Stimulated activated CD8-positive, alpha-beta memory T cell treated with anti-CD3 and anti-CD28 coated beads, Interleukin-4, amount 100 ng/mL, for 48 hours (primary cell): Measurements from ENCODE around the gene EYA4.

Experiments
- DNase-seq: peaks from one replicate; pipeline ENCODE4 v3.0.0-alpha.2; 2020

The EYA4 gene

GRCh38 chr6:133466680-133467079, 225.5 kb downstream of the EYA4 start:
- DNase-seq, result no peak

- DNase-seq, result no peak
Measured at GRCh38 chr6:133467231-133467981, 226.2 kb downstream of the EYA4 start.

GRCh38 chr6:133467982-133468380, 226.8 kb downstream of the EYA4 start:
- no peak for DNase-seq

GRCh38 chr6:133468591-133468990, 227.4 kb downstream of the EYA4 start:
- no peak for DNase-seq

DNA sequence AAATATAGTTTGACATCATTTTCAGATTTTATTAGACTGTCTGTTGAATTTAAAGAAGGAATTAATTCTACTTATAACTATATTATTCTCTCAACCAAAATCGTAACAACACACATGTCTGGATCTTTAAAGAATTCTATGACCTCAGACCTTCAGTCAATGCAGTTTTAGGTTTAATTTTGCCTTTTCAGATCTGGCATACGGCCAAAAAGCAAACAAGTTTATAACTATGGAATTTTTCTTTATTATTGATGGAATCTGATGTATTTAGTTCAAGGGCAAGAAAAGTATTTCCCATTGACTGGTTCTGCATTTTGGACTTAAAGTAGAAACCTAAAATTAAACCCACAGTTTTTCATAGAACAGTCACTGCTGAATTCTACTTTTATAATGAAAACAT, 233.4 kb downstream of the EYA4 start:
- DNase-seq, result no peak

GRCh38 chr6:133478673-133479072, 237.5 kb downstream of the EYA4 start:
- DNase-seq, result no peak

DNA sequence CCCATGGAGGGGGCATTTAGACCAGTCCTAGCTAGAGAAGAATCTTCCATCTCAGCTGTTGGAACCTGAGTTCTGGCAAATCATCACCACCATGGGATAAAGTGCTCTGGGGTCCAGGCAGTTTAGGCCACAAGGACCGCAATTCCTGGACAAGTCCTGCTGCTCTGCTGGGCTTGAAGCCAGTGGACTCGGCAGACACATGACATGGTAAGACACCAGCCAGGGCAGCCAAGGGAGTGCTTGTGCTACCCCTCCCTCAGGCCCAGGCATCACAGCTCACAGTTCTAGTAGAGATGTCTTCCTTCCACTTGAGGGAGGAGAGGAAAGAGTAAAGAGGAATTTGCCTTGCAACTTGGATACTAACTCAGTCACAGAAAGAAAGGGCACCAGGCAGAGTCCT, 246.0 kb downstream of the EYA4 start:
- DNase-seq, result no peak

- DNase-seq, result no peak
Measured at GRCh38 chr6:133495205-133495903, 254.2 kb downstream of the EYA4 start.

GRCh38 chr6:133499662-133500061, 258.5 kb downstream of the EYA4 start:
- DNase-seq, result no peak

DNA sequence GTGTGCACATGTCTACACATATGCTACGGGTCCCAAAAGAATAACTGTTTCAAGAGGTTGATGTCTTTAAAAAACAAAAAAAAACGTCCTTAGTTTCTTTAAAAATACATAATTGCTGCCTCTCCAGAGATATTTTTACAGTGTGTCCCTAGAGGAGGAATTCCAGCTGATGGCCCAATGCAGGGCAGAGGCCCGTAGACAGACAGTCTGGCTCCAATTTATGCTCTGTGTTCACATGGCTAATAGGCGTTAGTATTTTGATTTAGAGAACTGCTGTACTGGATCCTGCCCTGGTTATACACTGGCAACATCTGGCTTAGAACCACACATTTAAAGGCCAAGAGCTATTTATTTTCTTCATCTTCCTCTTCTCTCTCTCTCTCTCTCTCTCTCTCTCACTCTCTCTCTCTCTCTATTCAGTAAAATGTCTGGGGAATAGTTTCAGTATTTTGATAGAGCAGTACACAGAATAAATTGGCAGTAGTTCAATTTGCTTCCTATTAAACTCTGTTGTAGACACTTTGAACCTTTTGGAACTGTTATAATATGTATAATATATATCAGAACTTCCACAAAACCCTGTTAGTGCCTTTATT, 260.6 kb downstream of the EYA4 start:
- no peak for DNase-seq

DNA sequence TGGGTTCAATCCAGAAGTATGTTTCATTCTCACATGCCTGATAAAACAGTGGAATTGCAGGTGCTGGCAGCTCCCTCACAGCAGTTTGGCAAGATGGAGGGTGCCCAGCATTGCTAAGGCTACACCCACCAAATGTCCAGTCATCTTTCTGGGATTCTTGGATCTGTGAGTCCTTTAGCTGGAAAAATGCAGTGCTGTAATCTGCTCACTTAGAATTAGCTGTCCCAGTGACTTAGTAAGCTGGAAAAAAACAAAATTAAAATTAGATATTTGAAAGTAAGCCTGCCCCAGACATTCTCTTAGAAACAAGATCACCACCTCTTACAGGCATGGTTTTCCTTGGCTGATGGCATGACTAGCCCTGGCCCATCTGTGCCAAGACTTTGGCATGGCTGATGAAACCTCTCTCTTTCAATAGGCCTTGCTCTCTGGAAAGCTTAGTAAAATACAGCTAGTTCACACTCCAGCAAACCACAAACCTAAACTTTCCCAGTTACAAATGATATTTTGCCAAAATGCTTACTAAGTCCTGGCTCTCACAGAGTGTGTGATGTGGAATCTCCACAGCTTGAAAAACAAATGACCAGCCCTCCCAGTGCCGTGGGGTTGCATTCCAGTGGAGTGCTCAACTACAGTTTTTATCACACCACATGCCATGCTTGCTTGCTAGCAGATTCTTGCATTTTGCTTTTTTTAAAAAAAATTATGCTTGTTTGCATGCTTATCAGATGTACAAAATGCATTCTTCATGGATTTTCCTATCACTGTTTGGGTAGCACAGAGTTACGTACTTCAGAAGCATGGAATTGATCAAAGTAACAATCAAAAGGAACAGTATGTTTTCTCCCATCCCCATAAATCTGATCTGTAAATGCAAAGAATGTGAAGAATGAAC, 261.5 kb downstream of the EYA4 start:
- DNase-seq, result no peak

DNA sequence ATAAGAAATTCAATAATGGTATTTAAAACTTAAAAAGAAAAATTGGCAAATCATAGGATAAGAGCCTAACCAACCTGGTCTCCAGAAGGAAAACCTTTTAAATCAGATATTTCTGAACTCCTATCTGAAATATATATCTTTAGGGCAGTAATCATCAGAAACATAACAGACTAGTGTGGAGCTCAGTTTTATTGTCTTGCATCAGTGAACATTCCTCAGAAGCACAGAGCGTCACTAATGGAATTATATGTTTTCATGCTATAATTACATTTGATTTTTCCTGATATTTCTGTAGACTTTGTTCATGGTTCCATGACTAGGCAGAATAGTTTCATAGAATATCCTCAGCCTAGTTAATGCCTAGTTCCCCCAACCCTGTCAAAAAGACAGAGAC, 262.2 kb downstream of the EYA4 start:
- no peak for DNase-seq

- no peak for DNase-seq
Measured at GRCh38 chr6:133504158-133504557, 263.0 kb downstream of the EYA4 start.

GRCh38 chr6:133504761-133505160, 263.6 kb downstream of the EYA4 start:
- DNase-seq, result no peak

DNA sequence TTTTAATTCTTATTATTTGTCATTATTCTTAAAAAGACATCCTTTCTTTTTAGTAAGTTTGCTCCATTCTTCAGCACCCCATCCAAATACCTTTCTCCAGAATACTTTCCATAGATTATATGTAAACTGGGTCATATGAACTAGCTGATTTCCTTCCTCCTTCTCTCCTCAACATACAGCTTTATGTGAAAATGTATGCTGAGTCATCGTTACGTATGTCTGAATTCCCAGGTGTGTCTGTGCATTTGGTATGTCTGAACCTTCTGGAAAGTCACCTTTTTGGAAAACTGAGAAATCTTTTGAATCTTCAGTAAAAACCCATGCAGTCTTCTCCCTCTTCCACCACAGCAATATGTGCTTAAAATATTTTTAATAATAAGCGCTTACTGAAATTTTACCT, 264.5 kb downstream of the EYA4 start:
- no peak for DNase-seq

- DNase-seq, result peak; percentile 43
Measured at GRCh38 chr6:133512410-133513016, 271.4 kb downstream of the EYA4 start.

DNA sequence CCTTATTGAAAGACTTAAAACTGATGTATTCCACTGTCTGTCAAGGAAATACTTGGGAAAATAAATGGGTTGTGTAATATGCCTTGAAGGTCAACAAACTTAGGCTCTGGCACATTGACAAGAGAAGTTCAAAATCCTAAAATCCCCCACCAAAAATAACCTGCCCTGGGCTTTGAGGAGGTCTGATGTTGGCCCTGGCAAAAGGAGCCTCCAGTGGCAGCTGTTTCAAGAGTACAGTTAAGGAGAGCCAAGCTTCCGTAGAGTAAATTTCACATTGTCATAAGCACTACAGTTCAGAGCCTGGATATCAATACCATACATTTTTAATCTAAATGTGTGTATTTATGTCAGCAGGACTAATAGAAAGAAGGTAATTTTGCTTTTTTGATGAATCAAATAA, 282.7 kb downstream of the EYA4 start:
- no peak for DNase-seq

GRCh38 chr6:133526436-133526835, 285.3 kb downstream of the EYA4 start:
- DNase-seq, result no peak

DNA sequence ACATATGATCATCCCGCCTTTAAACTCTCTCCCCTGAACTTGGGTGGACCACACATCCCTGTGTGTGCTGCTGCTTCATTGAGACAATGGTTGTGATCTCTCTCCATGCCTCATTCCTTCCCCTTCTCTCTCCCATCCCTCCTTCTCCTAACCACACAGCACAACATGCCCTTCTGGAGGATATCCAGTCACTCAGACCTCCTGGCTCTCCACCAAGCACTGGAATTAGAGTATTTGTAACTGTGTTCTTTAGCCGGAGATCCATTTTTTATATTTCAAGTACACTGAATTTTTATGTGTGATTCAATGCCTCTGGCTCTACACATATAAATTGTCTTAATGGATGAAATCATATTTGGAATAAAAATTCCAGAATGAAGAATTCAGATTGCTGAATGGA, 287.4 kb downstream of the EYA4 start:
- no peak for DNase-seq

DNA sequence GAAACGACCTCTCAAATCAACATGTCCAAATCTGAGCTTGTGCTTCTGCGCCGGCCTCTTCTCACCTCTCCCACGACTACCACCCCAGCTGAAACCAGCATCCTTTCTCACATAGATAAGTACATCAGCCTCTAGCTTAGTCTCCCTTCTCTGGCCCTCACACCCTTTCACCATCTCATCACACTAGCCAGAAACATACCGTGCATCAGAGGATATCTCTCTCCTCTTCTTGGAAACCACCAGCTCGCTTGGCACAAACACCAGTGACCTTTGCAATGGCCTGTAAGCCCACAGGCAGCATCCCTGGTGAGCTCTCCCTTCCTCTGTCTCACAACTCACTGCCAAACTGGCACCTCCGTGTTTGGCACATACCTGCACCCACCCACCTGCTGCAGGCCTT, 291.8 kb downstream of the EYA4 start:
- DNase-seq, result no peak

- DNase-seq, result no peak
Measured at GRCh38 chr6:133539502-133540259, 298.5 kb downstream of the EYA4 start.

GRCh38 chr6:133540361-133540760, 299.2 kb downstream of the EYA4 start:
- DNase-seq, result no peak
